Activated naive CD4-positive, alpha-beta T cell treated with anti-CD3 and anti-CD28 coated beads for 36 hours (primary cell): Measurements from ENCODE around the gene FMN2. TPM values are rescaled to one million over a fixed set of nuclear protein-coding genes. Genes with fewer than 3 reads are reported as not detected.

Experiments used
- CTCF ChIA-PET: fragments of 350-600 bp; sonication (Branson Sonifier 250); formaldehyde crosslinking; loops from one replicate; lab custom pipeline; 2021; ENCODE audit warnings: antibody characterized with exemption; lab: Charles Lee
- DNase-seq: peaks from one replicate; pipeline ENCODE4 v3.0.0-alpha.2; 2020
- H3K27ac Mint-ChIP-seq: one replicate; pipeline ENCODE4 v1.8.0; 2021; ENCODE audit warnings: mild to moderate bottlenecking, mixed read lengths
- H3K27me3 Mint-ChIP-seq: one replicate; pipeline ENCODE4 v1.8.0; 2021; ENCODE audit warnings: low read depth, mixed read lengths
- H3K36me3 Mint-ChIP-seq: one replicate; pipeline ENCODE4 v1.8.0; 2021; ENCODE audit warnings: low read depth, mixed read lengths
- H3K4me1 Mint-ChIP-seq: one replicate; pipeline ENCODE4 v1.8.0; 2021; ENCODE audit warnings: low read depth, mixed read lengths
- H3K4me3 Mint-ChIP-seq: one replicate; pipeline ENCODE4 v1.8.0; 2021; ENCODE audit warnings: mild to moderate bottlenecking, moderate library complexity, mixed read lengths
- H3K9me3 Mint-ChIP-seq: one replicate; pipeline ENCODE4 v1.8.0; 2021; ENCODE audit warnings: mixed read lengths
- intact Hi-C: fragments of 100-400 bp; cut with micrococcal nuclease; formaldehyde crosslinking; loops from one replicate; pipeline ENCODE4 v1.15.1; 2023
- total RNA-seq, 2 experiments: library from RNA; stranded (reverse); gene quantifications; one replicate each; pipeline ENCODE4 v1.2.3, GENCODE V29; 2021

The FMN2 gene
- total RNA-seq, 2 experiments from 2014 or later: not detected

GRCh38 chr1:240385985-240386978 lies 294.6 kb downstream of the FMN2 start:
- no peak for DNase-seq
- no peak overlapping the region for H3K4me3 Mint-ChIP-seq
- peaks cover 3% of the 10 kb centered on the region for H3K9me3 Mint-ChIP-seq
- CTCF ChIA-PET: no interaction called here
- H3K27me3 Mint-ChIP-seq: no peaks in the 10 kb centered on the region
- no peak overlapping the region for H3K27ac Mint-ChIP-seq
- no peaks in the 10 kb centered on the region for H3K36me3 Mint-ChIP-seq
- no peaks in the 10 kb centered on the region for H3K4me1 Mint-ChIP-seq
- intact Hi-C loops: no loop called here

DNA sequence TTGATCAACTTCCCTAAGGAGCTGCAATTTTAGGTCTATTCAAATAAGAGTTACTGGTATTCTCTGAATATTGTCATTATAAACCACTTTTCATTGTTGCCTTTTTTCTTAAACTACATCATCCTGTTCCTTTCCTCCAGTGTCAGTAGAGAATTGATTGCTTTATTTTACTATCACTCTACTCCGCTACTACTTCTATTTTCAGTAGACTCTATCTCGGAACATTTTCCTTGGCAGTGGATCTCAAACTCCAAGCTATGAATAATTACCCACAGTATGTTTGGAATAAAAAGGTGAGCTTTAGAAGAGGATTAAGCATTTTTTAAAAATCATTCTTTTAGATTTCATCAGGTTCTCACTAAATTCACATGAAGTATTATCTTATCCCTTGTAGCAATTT lies 295.4 kb downstream of the FMN2 start:
- CTCF ChIA-PET: no interaction called here

GRCh38 chr1:240391660-240392260 lies 300.1 kb downstream of the FMN2 start:
- H3K9me3 Mint-ChIP-seq: no peaks in the 10 kb centered on the region
- intact Hi-C loops: no loop called here
- H3K4me1 Mint-ChIP-seq: no peaks in the 10 kb centered on the region
- H3K4me3 Mint-ChIP-seq: no peak overlapping the region
- no peaks in the 10 kb centered on the region for H3K36me3 Mint-ChIP-seq
- peaks cover 3% of the 10 kb centered on the region for H3K27me3 Mint-ChIP-seq
- H3K27ac Mint-ChIP-seq: no peak overlapping the region
- CTCF ChIA-PET: no interaction called here
- no peak for DNase-seq

More for the DNA sequence above, 295.4 kb downstream of the FMN2 start:
- Mint-ChIP-seq H3K36me3 (no peaks in the 10 kb centered on the region), H3K4me1 (no peaks in the 10 kb centered on the region), H3K4me3 (no peak overlapping the region), H3K27me3 (no peaks in the 10 kb centered on the region), H3K9me3 (no peaks in the 10 kb centered on the region), H3K27ac (no peak overlapping the region)
- no peak for DNase-seq
- intact Hi-C loops: no loop called here

DNA sequence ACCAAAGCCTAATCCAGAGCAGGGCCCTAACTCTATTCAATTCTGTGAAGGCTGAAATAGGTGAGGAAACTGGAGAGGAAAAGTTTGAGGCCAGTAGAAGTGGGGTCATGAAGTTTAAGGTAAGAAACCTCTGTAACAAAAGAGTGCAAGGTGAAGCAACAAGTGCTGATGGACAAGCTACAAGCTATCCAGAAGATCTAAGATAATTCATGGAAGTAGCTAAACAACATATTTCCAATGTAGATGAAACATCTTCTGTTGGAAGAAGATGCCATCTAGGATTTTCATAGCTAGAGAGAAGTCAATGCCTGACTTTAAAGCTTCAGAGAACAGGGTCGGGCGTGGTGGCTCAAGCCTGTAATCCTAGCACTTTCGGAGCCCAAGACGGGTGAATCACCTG lies 302.7 kb downstream of the FMN2 start:
- CTCF ChIA-PET: no interaction called here
- Mint-ChIP-seq H3K4me3 (no peak overlapping the region), H3K9me3 (no peaks in the 10 kb centered on the region), H3K36me3 (no peaks in the 10 kb centered on the region), H3K4me1 (no peaks in the 10 kb centered on the region), H3K27me3 (peaks cover 3% of the 10 kb centered on the region), H3K27ac (no peak overlapping the region)
- no peak for DNase-seq
- intact Hi-C loops: no loop called here

DNA sequence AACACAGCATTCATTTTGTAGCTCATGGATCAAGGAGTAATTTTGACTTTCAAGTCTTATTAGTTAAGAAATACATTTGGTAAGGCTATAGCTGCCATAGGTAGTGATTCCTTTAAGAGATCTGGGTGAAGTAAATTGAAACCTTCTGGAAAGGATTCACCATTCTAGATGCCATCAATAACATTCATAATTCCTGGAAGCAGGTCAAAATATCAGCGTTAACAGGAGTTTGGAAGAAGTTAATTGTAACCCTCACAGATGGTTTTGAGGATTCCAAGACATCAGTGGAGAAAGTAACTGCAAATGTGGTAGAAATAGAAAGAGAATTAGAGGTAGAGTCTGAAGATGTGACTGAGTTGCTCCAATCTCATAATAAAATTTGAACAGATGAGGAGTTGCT lies 303.7 kb downstream of the FMN2 start:
- Mint-ChIP-seq H3K27me3 (peaks cover 3% of the 10 kb centered on the region), H3K36me3 (no peaks in the 10 kb centered on the region), H3K4me1 (no peaks in the 10 kb centered on the region), H3K4me3 (no peak overlapping the region), H3K27ac (no peak overlapping the region), H3K9me3 (no peaks in the 10 kb centered on the region)
- CTCF ChIA-PET: no interaction called here
- intact Hi-C loops: no loop called here
- no peak for DNase-seq

DNA sequence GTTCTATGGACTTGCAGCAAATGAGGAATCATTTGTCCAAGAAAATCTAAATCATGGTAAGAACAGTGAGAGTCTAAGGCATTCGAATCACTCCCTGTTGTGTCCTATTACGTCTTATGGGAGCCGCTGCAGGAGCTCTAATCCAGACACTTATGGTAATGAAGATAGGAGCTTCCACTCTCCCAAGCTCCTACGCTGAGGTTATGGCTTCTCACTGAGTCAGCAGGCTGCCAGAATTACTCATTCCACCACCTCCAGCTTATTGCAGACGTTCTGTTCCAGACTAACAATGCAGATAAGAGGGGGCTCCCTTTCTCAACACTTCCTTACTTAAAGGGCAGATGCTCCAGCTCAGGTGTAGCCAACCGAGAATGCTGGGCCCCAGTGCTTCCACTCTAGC lies 307.7 kb downstream of the FMN2 start:
- intact Hi-C loops: no loop called here
- CTCF ChIA-PET: interaction anchor here (0.8 kb wide), 1 partner anchor 250 kb away, joined by 4 read pairs; no protein-coding TSS in a partner anchor
- H3K4me3 Mint-ChIP-seq: no peak overlapping the region

GRCh38 chr1:240401731-240402130 lies 310.0 kb downstream of the FMN2 start:
- H3K36me3 Mint-ChIP-seq: no peaks in the 10 kb centered on the region
- no peaks in the 10 kb centered on the region for H3K4me1 Mint-ChIP-seq
- H3K27me3 Mint-ChIP-seq: no peaks in the 10 kb centered on the region
- CTCF ChIA-PET: no interaction called here
- no peak overlapping the region for H3K4me3 Mint-ChIP-seq
- intact Hi-C loops: no loop called here
- H3K27ac Mint-ChIP-seq: no peak overlapping the region
- no peaks in the 10 kb centered on the region for H3K9me3 Mint-ChIP-seq
- DNase-seq: no peak

More for the DNA sequence above, 307.7 kb downstream of the FMN2 start:
- DNase-seq: no peak
- H3K27me3 Mint-ChIP-seq: no peaks in the 10 kb centered on the region
- no peaks in the 10 kb centered on the region for H3K4me1 Mint-ChIP-seq
- H3K36me3 Mint-ChIP-seq: no peaks in the 10 kb centered on the region
- no peaks in the 10 kb centered on the region for H3K9me3 Mint-ChIP-seq
- H3K27ac Mint-ChIP-seq: no peak overlapping the region

- Mint-ChIP-seq H3K4me3 (no peak overlapping the region), H3K36me3 (no peaks in the 10 kb centered on the region), H3K4me1 (no peaks in the 10 kb centered on the region), H3K9me3 (no peaks in the 10 kb centered on the region), H3K27me3 (no peaks in the 10 kb centered on the region), H3K27ac (no peak overlapping the region)
- no peak for DNase-seq
- intact Hi-C loops: no loop called here
- CTCF ChIA-PET: no interaction called here
Measured at GRCh38 chr1:240402326-240402725, 310.6 kb downstream of the FMN2 start.

DNA sequence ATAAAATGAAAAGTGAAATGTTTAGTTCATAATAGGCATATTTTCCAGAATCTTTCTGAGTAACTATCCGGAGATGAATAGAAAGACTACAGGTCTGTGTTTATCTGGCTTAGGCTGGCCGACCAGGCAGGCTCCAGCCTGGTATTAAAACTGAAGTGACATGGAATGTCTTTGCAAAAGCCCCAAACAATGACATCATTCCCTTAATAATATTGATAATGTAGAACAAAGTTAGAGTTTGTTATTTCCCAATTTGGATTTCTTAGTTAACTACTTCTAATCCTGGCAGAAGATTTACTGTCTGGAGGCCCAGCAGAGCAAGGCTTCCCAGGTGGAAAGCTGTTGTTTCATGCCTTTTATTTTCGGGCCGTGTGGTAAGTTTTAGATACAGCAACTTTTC lies 312.6 kb downstream of the FMN2 start:
- no peaks in the 10 kb centered on the region for H3K4me1 Mint-ChIP-seq
- DNase-seq: no peak
- no peak overlapping the region for H3K4me3 Mint-ChIP-seq
- CTCF ChIA-PET: no interaction called here
- H3K9me3 Mint-ChIP-seq: no peaks in the 10 kb centered on the region
- no peak overlapping the region for H3K27ac Mint-ChIP-seq
- no peaks in the 10 kb centered on the region for H3K27me3 Mint-ChIP-seq
- no peaks in the 10 kb centered on the region for H3K36me3 Mint-ChIP-seq
- intact Hi-C loops: no loop called here

GRCh38 chr1:240405751-240406150 lies 314.1 kb downstream of the FMN2 start:
- CTCF ChIA-PET: no interaction called here
- Mint-ChIP-seq H3K27ac (no peak overlapping the region), H3K4me1 (no peaks in the 10 kb centered on the region), H3K27me3 (no peaks in the 10 kb centered on the region), H3K4me3 (no peak overlapping the region), H3K36me3 (no peaks in the 10 kb centered on the region), H3K9me3 (no peaks in the 10 kb centered on the region)
- intact Hi-C loops: no loop called here
- no peak for DNase-seq

- Mint-ChIP-seq H3K27me3 (no peaks in the 10 kb centered on the region), H3K27ac (no peak overlapping the region), H3K4me3 (no peak overlapping the region), H3K9me3 (no peaks in the 10 kb centered on the region), H3K4me1 (no peaks in the 10 kb centered on the region), H3K36me3 (no peaks in the 10 kb centered on the region)
- CTCF ChIA-PET: no interaction called here
- DNase-seq: no peak
- intact Hi-C loops: no loop called here
Measured at GRCh38 chr1:240407407-240407806, 315.7 kb downstream of the FMN2 start.

GRCh38 chr1:240409615-240410014 lies 317.9 kb downstream of the FMN2 start:
- DNase-seq: no peak
- Mint-ChIP-seq H3K27me3 (no peaks in the 10 kb centered on the region), H3K4me1 (no peaks in the 10 kb centered on the region), H3K9me3 (no peaks in the 10 kb centered on the region), H3K4me3 (no peak overlapping the region), H3K36me3 (no peaks in the 10 kb centered on the region), H3K27ac (no peak overlapping the region)
- intact Hi-C loops: no loop called here
- CTCF ChIA-PET: interaction anchor here (0.6 to 0.7 kb wide), 2 partner anchors 15 to 171 kb away, joined by 3 to 4 read pairs; no protein-coding TSS in a partner anchor

GRCh38 chr1:240413732-240414131 lies 322.0 kb downstream of the FMN2 start:
- intact Hi-C loops: no loop called here
- Mint-ChIP-seq H3K36me3 (no peaks in the 10 kb centered on the region), H3K27me3 (no peaks in the 10 kb centered on the region), H3K9me3 (no peaks in the 10 kb centered on the region), H3K4me1 (no peaks in the 10 kb centered on the region), H3K27ac (no peak overlapping the region), H3K4me3 (no peak overlapping the region)
- DNase-seq: no peak
- CTCF ChIA-PET: no interaction called here
